Natural killer cell treated with Interleukin-12 subunit alpha and Interleukin-12 subunit beta and Interleukin-15 and Interleukin-18, amount 100 ng/mL, for 72 hours (primary cell): ENCODE measurements around the gene CALHM6. TPM values are rescaled to one million over a fixed set of nuclear protein-coding genes. Genes with fewer than 3 reads are reported as not detected.

Experiments used
- ATAC-seq, 2 donors: fragments of 150-1000 bp; cut with Tn5 transposase in 1 of 2; sonication (Bioruptor Pico), chemical (Tn5 transposase) in 1 of 2; 2 replicates each; pipeline ENCODE4 v1.10.0; 2021
- DNase-seq: peaks from one replicate; pipeline ENCODE4 v3.0.0; 2022; ENCODE audit warnings: low spot score
- H3K27ac Mint-ChIP-seq, 2 donors: 1 replicate in 1 of 2; 2 replicates in 1 of 2; pipeline ENCODE4 v1.8.0; 2022; ENCODE audit warnings: mixed read lengths in 2 of 2, mild to moderate bottlenecking in 1 of 2, moderate library complexity in 1 of 2
- H3K27me3 Mint-ChIP-seq, 2 donors: 1 replicate in 1 of 2; 2 replicates in 1 of 2; pipeline ENCODE4 v1.8.0; 2022; ENCODE audit warnings: mixed read lengths in 2 of 2
- H3K36me3 Mint-ChIP-seq: one replicate; pipeline ENCODE4 v1.8.0; 2022; ENCODE audit warnings: mixed read lengths
- H3K4me1 Mint-ChIP-seq, 2 donors: 1 replicate in 1 of 2; 2 replicates in 1 of 2; pipeline ENCODE4 v1.8.0; 2022; ENCODE audit warnings: low read depth in 2 of 2, mixed read lengths in 2 of 2, mild to moderate bottlenecking in 1 of 2
- H3K4me3 Mint-ChIP-seq: one replicate; pipeline ENCODE4 v1.8.0; 2022; ENCODE audit warnings: mixed read lengths
- H3K9me3 Mint-ChIP-seq: 2 replicates; pipeline ENCODE4 v1.8.0; 2022; ENCODE audit warnings: mixed read lengths
- total RNA-seq, 2 donors: library from RNA; stranded (reverse); gene quantifications; one replicate each; pipeline ENCODE4 v1.2.3, GENCODE V29; 2022

Gene CALHM6
- total RNA-seq, 2 donors from 2014 or later, result 8.0 to 9.6 TPM

DNA sequence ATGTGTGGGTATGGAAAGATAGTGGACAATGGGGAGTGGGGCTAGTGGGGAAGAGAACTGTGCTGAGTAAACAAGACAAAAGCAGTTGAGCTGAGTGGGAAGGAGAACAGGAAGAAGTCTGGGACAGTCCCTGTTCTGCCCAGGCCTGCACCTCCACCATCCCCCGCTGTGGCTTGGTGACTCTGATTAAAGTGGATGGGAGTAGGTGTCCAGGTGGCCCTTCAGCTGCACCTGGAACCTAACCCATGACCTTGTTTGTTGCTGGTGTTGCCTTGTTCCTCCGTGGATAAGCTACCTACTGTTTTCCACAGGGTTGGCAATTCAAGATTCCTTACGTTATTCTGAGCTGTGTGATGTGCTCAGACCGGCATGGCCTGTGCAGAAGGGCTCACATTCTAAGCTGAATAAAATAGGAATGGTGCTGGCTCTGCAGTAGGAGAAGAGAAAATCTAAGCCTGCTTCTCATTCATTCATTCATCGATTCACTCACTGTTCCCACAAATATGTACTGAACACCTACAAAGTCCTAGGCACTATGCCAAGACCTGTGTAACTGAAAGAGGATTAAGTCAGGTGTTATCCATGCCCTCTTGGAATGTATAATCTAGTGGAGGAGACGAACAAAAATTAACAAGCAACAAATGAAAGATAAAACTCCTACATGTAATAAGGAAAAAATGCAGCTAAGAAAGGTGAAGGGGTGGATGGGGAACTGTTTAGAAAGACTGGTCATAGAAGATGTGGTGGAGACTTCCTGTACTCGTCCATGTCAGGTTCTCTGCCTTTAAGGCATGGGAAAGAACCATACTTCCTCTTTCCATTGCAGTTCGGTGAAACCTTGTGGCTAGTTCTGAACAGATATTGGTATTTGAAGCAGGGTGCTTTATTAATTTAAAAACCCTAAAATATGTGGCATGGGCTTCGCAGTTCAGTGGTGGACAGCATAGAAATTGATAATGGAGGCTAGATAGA lies 10.1 kb upstream of the CALHM6 start:
- H3K4me3 Mint-ChIP-seq, result peak overlapping the region; percentile 51
- peaks cover 44 to 45% of the 10 kb centered on the region in 2 donors for H3K4me1 Mint-ChIP-seq
- H3K27me3 Mint-ChIP-seq, result peaks cover 4 to 15% of the 10 kb centered on the region in 2 donors
- ATAC-seq (peak; percentile 43 to 56), DNase-seq (no peak)
- H3K9me3 Mint-ChIP-seq, result no peaks in the 10 kb centered on the region
- peaks cover 5% of the 10 kb centered on the region for H3K36me3 Mint-ChIP-seq
- H3K27ac Mint-ChIP-seq, result peak overlapping the region; percentile 59 to 87

DNA sequence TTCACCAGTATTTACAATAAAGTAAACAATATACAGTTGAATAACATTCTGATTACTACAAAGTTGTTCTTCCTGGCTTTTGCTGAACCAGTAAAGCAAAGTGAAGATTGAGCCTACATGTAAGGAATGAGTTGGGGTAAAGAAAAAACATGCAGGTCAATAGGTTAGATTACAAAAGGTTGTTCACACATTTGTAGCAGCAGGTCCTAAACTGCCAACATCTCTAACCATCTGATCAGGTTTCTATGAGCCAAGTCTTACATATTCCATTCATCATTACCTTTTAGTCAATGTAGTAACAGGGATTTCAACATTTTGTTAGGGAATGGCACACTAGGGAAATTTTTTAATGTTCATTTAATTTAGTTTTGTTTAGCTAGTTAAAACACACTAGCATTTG lies 9.3 kb upstream of the CALHM6 start:
- Mint-ChIP-seq H3K9me3 (no peaks in the 10 kb centered on the region), H3K36me3 (peaks cover 5% of the 10 kb centered on the region), H3K27me3 (peaks cover 4 to 15% of the 10 kb centered on the region in 2 donors), H3K4me1 (peaks cover 46 to 47% of the 10 kb centered on the region in 2 donors), H3K27ac (peak overlapping the region in 1 of 2 donors; percentile 59), H3K4me3 (no peak overlapping the region)
- DNase-seq (no peak), ATAC-seq (no peak)

DNA sequence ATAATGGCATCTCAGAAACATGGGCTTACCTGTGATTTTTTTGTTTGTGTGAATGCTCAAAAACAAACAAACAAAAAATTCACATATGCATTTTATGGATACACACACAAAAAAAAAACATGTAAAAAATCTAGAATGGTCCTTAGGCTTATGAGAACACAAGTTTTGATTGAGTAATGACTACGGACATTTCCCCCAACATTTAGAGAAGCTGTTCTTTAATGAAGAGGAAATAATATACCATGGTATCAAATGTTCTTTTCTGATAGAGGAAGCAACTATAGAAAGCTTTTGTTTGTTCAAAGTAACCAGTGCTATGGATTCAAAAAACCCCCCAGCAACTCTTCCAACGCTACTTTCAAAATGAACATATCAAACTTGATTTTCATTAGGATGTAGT lies 8.6 kb upstream of the CALHM6 start:
- Mint-ChIP-seq H3K27me3 (peaks cover 4 to 15% of the 10 kb centered on the region in 2 donors), H3K4me1 (peaks cover 42 to 43% of the 10 kb centered on the region in 2 donors), H3K27ac (no peak overlapping the region), H3K36me3 (peaks cover 5% of the 10 kb centered on the region), H3K4me3 (no peak overlapping the region), H3K9me3 (no peaks in the 10 kb centered on the region)
- no peak for DNase-seq
- no peak for ATAC-seq

DNA sequence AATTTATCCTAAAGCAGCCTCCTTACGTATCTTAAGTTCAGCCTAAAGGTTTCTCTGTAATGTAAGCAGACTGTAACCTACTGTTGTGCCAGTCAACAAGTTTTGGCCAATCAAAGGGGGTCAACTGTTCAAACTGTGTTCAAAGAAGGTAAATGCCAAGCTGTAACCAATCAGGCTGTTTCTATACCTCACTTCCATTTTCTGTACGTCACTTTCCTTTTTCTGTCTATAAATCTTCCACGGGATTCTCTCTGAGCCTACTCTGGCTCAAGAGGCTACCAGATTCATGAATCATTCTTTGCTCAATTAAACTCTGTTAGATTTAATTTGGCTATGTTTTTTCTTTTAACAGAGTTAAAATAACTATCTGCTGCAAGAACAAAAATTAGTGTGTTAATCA lies 5.1 kb upstream of the CALHM6 start:
- H3K36me3 Mint-ChIP-seq, result peaks cover 4% of the 10 kb centered on the region
- no peak for DNase-seq
- H3K9me3 Mint-ChIP-seq, result no peaks in the 10 kb centered on the region
- peaks cover 4 to 15% of the 10 kb centered on the region in 2 donors for H3K27me3 Mint-ChIP-seq
- peaks cover 29 to 36% of the 10 kb centered on the region in 2 donors for H3K4me1 Mint-ChIP-seq
- no peak overlapping the region for H3K4me3 Mint-ChIP-seq
- H3K27ac Mint-ChIP-seq, result peak overlapping the region; percentile 40 to 84
- no peak for ATAC-seq

DNA sequence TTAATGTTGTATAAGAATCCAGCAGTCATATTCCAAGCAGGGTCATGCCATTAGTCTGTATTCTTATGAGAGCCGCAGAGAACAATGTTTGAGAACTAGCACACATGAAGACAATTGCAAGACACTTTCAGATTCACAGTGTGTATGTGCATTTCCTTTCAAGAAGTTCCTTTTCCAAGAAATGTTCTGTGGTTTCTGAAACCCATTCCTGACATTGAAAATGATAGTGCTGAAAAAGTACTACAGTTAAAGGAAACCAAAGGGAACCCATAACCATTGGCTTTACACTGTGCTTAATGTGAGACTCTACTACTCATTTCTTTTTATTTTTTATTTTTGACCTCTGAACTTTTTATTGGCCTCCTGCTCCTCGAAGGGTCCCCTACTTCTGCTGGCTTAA lies 4.2 kb upstream of the CALHM6 start:
- Mint-ChIP-seq H3K4me3 (peak overlapping the region; percentile 51), H3K9me3 (no peaks in the 10 kb centered on the region), H3K27ac (peak overlapping the region; percentile 40 to 84), H3K4me1 (peaks cover 31 to 37% of the 10 kb centered on the region in 2 donors), H3K36me3 (peaks cover 8% of the 10 kb centered on the region), H3K27me3 (peaks cover 4 to 15% of the 10 kb centered on the region in 2 donors)
- DNase-seq (no peak), ATAC-seq (peak; percentile 65 to 84)

DNA sequence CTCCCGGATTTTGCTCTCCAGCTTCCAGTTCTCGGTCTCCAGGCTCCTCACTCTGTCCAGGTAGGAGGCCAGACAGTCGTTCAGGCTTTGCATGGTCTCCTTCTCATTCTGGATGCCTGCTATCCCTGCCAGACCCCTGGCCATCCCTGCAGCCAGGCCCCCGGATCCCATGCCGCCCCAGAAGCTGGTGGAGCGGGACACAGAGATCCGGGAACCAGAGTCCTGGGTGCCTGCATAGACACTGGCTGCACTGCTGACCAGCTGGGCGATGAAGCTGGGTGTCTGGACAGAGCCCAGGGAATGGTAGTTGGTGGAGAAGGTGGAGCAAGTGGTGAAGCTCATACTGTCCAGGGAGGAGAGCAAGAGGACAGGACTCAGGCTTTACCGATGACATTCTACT lies 2.9 kb upstream of the CALHM6 start:
- DNase-seq, result no peak
- Mint-ChIP-seq H3K9me3 (no peaks in the 10 kb centered on the region), H3K27me3 (peaks cover 2 to 13% of the 10 kb centered on the region in 2 donors), H3K27ac (peak overlapping the region in 1 of 2 donors; percentile 84), H3K4me3 (no peak overlapping the region), H3K36me3 (peaks cover 8% of the 10 kb centered on the region), H3K4me1 (peaks cover 37 to 42% of the 10 kb centered on the region in 2 donors)
- ATAC-seq, result no peak

DNA sequence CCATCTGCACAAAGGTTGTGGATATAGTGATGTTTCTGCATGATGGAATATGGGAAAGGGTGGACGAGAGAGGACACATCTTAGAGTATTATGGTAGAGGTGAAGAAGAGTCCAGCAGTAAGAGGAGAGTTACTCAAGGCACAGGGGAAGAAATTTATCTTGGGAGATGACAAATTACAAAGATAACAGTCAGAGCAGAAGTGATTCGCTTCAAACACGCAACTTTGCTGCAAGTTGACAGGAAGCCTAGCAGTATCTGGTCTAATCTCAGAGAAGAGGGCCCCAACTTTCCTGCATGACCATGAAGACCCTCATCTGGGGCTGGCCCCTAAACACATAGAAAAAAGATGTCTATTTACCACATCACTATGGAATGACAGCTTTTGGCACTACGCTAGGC lies 1.2 kb upstream of the CALHM6 start:
- peaks cover 8% of the 10 kb centered on the region for H3K36me3 Mint-ChIP-seq
- no peaks in the 10 kb centered on the region for H3K9me3 Mint-ChIP-seq
- DNase-seq (no peak), ATAC-seq (no peak)
- H3K27me3 Mint-ChIP-seq, result no peaks in the 10 kb centered on the region
- H3K4me3 Mint-ChIP-seq, result peak overlapping the region; percentile 4
- H3K27ac Mint-ChIP-seq, result no peak overlapping the region
- peaks cover 46 to 49% of the 10 kb centered on the region in 2 donors for H3K4me1 Mint-ChIP-seq

DNA sequence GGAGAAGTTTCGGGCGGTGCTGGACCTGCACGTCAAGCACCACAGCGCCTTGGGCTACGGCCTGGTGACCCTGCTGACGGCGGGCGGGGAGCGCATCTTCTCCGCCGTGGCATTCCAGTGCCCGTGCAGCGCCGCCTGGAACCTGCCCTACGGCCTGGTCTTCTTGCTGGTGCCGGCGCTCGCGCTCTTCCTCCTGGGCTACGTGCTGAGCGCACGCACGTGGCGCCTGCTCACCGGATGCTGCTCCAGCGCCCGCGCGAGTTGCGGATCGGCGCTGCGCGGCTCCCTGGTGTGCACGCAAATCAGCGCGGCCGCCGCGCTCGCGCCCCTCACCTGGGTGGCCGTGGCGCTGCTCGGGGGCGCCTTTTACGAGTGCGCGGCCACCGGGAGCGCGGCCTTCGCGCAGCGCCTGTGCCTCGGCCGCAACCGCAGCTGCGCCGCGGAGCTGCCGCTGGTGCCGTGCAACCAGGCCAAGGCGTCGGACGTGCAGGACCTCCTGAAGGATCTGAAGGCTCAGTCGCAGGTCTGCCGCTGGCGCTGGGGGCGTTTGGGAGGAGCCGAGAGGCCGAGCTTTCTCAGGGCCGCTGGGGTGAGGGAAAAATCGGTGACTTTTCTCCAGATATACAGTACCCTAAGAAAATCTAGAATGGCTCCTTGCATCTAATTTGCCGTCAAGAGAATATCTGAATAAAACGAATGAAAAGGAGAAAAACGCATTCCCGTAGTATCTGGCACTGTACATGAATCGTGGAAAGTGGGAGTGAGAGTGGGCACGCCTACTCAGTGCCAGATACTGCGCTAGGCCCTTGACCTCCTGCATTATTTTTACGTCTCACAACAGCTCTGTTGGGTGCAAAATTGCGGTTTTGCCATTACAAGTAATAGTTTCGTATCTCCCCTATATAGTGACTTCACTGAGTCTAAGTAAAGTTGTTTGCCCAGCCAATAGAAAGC lies 1.0 kb downstream of the CALHM6 start:
- Mint-ChIP-seq H3K27me3 (peaks cover 0 to 2% of the 10 kb centered on the region in 2 donors), H3K4me1 (peaks cover 50 to 51% of the 10 kb centered on the region in 2 donors), H3K27ac (peak overlapping the region; percentile 80 to 87), H3K36me3 (peaks cover 8% of the 10 kb centered on the region), H3K9me3 (no peaks in the 10 kb centered on the region), H3K4me3 (peak overlapping the region; percentile 83)
- peak; percentile 64 for DNase-seq
- ATAC-seq, result peak; percentile 89 to 93

DNA sequence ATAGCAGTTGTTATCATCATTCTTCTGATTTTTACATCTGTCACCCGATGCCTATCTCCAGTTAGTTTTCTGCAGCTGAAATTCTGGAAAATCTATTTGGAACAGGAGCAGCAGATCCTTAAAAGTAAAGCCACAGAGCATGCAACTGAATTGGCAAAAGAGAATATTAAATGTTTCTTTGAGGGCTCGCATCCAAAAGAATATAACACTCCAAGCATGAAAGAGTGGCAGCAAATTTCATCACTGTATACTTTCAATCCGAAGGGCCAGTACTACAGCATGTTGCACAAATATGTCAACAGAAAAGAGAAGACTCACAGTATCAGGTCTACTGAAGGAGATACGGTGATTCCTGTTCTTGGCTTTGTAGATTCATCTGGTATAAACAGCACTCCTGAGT lies 2.1 kb downstream of the CALHM6 start:
- H3K27ac Mint-ChIP-seq, result peak overlapping the region in 1 of 2 donors; percentile 66
- no peak for ATAC-seq
- H3K9me3 Mint-ChIP-seq, result no peaks in the 10 kb centered on the region

DNA sequence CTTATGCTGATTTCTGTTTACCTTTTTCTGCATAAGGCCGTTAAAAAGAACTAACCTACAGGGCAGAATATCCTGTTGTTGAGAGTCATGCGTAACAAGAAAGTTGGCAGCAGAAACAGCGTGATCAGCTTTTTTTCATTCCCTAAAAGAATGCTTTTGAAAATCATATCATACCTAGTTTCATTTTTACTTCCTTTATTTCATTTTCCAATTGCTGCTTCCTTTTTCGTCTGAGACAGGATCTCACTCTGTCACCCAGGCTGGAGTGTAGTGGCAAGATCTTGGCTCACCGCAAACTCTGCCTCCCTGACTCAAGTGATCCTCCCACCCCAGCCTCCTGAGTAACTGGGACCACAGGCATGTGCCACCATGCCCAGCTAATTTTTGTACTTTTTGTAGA lies 4.1 kb downstream of the CALHM6 start:
- ATAC-seq (no peak), DNase-seq (no peak)
- peaks cover 8% of the 10 kb centered on the region for H3K36me3 Mint-ChIP-seq
- H3K27ac Mint-ChIP-seq, result no peak overlapping the region
- H3K4me3 Mint-ChIP-seq, result peak overlapping the region; percentile 15
- peaks cover 2 to 5% of the 10 kb centered on the region in 2 donors for H3K27me3 Mint-ChIP-seq
- peaks cover 33 to 43% of the 10 kb centered on the region in 2 donors for H3K4me1 Mint-ChIP-seq
- no peaks in the 10 kb centered on the region for H3K9me3 Mint-ChIP-seq

More for the DNA sequence above, 2.1 kb downstream of the CALHM6 start:
- peaks cover 0 to 2% of the 10 kb centered on the region in 2 donors for H3K27me3 Mint-ChIP-seq
- peaks cover 8% of the 10 kb centered on the region for H3K36me3 Mint-ChIP-seq
- H3K4me1 Mint-ChIP-seq, result peaks cover 47 to 49% of the 10 kb centered on the region in 2 donors
- DNase-seq, result no peak
- H3K4me3 Mint-ChIP-seq, result peak overlapping the region; percentile 83

DNA sequence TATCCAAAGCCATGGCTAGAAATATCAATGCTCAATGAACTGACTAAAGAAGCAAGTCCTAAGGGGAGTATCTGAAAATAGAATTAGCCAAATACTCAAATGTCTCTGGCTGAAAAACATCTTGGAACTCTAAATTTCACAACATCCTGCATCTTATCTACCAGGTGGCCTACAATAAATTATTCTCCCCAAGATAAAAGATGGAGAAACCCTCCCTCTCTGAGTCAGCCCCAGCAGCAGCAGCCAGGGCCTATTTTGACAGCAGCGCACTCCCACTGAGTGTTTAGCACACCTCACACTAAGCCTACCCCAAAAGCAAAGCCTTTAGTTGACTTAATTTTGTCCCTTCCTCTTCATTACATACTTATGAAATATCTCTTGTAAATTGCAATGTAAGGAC lies 5.9 kb downstream of the CALHM6 start:
- Mint-ChIP-seq H3K36me3 (no peaks in the 10 kb centered on the region), H3K27me3 (peaks cover 2 to 5% of the 10 kb centered on the region in 2 donors), H3K9me3 (no peaks in the 10 kb centered on the region), H3K4me1 (peaks cover 19 to 30% of the 10 kb centered on the region in 2 donors), H3K4me3 (no peak overlapping the region), H3K27ac (peak overlapping the region; percentile 21 to 28)
- DNase-seq (no peak), ATAC-seq (no peak)

DNA sequence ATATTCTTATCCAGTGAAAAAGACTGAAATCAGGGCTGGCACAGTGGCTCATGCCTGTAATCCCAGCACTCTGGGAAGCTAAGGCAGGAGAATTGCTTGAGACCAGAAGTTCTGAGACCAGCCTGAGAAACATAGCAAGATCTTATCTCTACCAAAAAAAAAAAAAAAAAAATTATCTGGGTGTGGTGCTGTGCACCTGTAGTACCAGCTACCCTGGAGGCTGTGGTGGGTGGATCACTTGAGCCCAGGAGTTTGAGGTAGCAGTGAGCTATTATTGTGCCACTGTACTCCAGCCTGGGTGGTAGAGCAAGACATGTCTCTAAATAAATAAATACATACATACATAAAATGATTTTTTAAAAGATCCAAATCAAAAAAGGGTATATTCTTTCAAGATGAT lies 6.3 kb downstream of the CALHM6 start:
- ATAC-seq (no peak), DNase-seq (no peak)
- Mint-ChIP-seq H3K36me3 (no peaks in the 10 kb centered on the region), H3K4me3 (no peak overlapping the region), H3K9me3 (no peaks in the 10 kb centered on the region), H3K27me3 (peaks cover 2 to 5% of the 10 kb centered on the region in 2 donors), H3K4me1 (peaks cover 18 to 28% of the 10 kb centered on the region in 2 donors), H3K27ac (peak overlapping the region; percentile 21 to 28)

DNA sequence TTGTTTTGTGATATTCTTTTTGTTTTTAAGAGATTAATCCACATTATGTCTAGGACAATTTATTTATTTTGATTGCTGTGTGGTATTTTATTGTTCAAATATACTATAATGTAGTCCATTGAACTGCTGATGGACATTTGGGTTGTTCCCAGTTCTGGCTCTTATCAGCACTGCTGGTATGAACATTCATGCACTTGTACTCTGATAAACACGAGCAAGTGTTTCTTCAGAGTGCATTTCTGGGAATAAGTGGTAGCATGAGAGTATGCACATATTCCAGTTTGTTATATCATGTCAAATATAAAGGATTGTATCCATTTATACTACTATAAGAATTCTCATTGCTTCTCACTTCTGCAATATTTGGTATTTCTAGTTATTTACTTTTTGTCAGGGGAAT lies 7.1 kb downstream of the CALHM6 start:
- H3K36me3 Mint-ChIP-seq, result no peaks in the 10 kb centered on the region
- no peak for DNase-seq
- H3K27ac Mint-ChIP-seq, result no peak overlapping the region
- peaks cover 2 to 5% of the 10 kb centered on the region in 2 donors for H3K27me3 Mint-ChIP-seq
- H3K9me3 Mint-ChIP-seq, result no peaks in the 10 kb centered on the region
- H3K4me3 Mint-ChIP-seq, result no peak overlapping the region
- H3K4me1 Mint-ChIP-seq, result peaks cover 14 to 24% of the 10 kb centered on the region in 2 donors
- no peak for ATAC-seq
